Astrocyte of the spinal cord (primary cell): ENCODE measurements around the gene EIF3B.
"Not testable (repeated sequence)": the region's sequence is repeated elsewhere in the genome, so short reads cannot be mapped to it uniquely, and the experiment has no call there.

Experiments
- DNase-seq: peaks from one replicate; pipeline ENCODE4 v3.0.0; 2011; ENCODE audit warnings: low read depth, low spot score
- H3K4me3 ChIP-seq: 2 replicates; pipeline ENCODE4 v1.5.1; 2011; ENCODE audit warnings: low read depth, mild to moderate bottlenecking, low read length, moderate library complexity
- in situ Hi-C: cut with HindIII; loops from 2 replicates; pipeline ENCODE4 v1.10.0; 2017; ENCODE audit warnings: low sequenced_read_pairs
- TF ChIP-seq, protein P1 (sequence below): IDR thresholded peaks from 2 replicates; pipeline ENCODE4 v1.5.1; 2012; ENCODE audit warnings: low read depth, mild to moderate bottlenecking, low read length, inconsistent platforms

The EIF3B gene

DNA sequence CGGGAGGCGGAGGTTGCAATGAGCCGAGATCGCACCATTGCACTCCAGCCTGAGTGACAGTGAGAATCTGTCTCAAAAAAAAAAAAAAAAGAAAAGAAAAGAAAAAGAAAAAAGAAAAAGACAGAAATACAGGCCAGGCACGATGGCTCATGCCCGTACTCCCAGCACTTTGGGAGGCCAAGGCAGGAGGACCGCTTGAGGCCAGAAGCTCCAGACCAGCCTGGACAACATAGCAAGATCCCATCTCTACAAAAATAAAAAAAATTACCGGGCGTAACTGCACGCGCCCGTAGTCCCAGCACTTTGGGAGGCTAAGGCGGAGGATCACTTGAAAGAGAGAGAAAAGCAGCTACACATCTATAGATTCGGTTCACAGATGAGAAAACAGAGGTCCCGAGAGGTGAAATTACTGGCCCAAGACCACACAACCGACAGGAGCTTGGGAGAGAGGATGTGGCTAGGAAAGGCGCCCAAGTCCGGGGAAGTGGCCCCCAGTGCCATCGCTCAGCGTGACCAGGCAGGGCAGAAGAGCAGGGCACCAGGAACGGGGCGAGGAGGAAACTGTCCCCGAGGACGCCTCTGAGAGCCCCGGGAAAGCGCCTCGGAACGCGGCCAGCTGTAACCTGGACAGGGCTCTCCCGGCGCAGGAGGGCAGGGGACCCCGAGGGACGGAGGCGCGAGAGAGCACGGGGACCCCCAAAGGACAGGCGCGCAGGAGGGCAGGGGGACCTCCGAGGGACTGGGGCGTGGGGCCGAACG, 41.0 kb upstream of the EIF3B start:
- in situ Hi-C loops, result no loop called here
- TF ChIP-seq, protein P1, sequence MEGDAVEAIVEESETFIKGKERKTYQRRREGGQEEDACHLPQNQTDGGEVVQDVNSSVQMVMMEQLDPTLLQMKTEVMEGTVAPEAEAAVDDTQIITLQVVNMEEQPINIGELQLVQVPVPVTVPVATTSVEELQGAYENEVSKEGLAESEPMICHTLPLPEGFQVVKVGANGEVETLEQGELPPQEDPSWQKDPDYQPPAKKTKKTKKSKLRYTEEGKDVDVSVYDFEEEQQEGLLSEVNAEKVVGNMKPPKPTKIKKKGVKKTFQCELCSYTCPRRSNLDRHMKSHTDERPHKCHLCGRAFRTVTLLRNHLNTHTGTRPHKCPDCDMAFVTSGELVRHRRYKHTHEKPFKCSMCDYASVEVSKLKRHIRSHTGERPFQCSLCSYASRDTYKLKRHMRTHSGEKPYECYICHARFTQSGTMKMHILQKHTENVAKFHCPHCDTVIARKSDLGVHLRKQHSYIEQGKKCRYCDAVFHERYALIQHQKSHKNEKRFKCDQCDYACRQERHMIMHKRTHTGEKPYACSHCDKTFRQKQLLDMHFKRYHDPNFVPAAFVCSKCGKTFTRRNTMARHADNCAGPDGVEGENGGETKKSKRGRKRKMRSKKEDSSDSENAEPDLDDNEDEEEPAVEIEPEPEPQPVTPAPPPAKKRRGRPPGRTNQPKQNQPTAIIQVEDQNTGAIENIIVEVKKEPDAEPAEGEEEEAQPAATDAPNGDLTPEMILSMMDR, result no peak
- peak overlapping the region; percentile 81 for H3K4me3 ChIP-seq
- no peak for DNase-seq

DNA sequence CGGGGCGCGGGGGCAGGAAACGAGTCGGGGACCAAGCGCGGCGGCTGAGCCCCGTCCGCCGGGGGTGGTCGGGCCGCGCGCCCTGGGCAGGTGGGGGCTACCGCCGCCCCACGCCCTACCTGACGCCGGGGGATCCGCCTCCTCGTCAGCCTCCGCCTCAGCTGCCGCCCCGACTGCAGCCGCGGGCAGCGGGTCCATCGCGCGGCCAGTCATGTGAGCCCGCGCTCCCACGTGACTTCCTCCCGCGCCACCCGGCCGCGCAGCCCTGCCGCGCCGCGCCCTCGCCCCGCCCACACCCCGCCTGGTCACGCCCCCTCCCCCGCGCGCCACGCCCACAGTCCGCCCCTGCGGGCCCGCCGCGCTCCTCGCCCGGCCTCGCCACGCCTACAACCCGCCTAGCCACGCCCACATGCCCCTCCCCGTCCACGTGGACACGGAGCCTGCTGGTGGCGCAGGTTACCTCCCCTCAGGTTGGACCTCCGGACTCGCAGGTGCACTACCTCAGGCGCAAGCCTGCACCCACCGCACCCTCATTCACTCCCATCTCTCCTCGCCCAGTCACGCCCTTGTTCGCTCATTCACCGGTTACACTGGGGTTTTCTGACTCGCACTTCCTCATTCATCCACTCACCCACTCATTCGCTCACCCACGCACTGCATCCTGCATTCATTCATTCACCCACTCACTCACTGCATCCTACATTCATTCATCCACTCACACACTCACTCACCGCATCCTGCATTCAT, 40.2 kb upstream of the EIF3B start, which contains the start of gene SNX8:
SNX8 (minus strand) TSS at position 233 of the 747 bp plus-strand sequence; CDS start at position 213, 20 bp downstream.
- peak; percentile 75 for DNase-seq
- in situ Hi-C loops, result no loop called here

DNA sequence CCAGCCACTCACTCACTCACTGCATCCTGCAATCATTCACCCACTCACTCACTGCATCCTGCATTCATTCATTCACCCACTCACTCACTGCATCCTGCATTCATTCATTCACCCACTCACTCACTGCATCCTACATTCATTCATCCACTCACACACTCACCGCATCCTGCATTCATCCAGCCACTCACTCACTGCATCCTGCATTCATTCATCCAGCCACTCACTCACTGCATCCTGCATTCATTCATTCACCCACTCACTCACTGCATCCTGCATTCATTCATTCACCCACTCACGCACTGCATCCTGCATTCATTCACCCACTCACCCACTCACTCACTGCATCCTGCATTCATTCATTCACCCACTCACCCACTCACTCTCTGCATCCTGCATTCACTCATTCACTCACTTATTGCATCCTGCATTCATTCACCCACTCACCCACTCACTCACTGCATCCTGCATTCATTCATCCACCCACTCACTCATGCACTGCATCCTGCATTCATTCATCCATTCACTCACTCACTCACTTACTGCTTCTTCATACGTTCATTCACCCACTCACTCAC, 39.6 kb upstream of the EIF3B start:
- DNase-seq, in situ Hi-C loops: not testable (repeated sequence)
- H3K4me3 ChIP-seq, result peak overlapping the region; percentile 49

More for the DNA sequence above, 40.2 kb upstream of the EIF3B start, which contains the start of gene SNX8:
- H3K4me3 ChIP-seq, result peak within 1 kb of the TSS; percentile 81
- TF ChIP-seq, protein P1, result no peak

DNA sequence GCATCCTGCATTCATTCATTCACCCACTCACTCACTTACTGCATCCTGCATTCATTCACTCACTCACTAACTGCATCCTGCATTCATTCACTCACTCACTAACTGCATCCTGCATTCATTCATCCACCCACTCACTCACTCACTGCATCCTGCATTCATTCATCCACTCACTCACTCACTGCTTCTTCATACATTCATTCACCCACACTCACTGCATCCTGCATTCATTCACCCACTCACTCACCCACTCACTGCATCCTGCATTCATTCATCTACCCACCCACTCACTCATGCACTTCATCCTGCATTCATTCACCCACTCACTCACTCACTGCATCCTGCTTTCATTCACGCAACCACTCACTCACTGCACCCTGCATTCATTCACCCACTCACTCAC, 38.8 kb upstream of the EIF3B start:
- no peak overlapping the region for H3K4me3 ChIP-seq
- no peak for DNase-seq
- TF ChIP-seq, protein P1, result no peak
- in situ Hi-C loops, result no loop called here

DNA sequence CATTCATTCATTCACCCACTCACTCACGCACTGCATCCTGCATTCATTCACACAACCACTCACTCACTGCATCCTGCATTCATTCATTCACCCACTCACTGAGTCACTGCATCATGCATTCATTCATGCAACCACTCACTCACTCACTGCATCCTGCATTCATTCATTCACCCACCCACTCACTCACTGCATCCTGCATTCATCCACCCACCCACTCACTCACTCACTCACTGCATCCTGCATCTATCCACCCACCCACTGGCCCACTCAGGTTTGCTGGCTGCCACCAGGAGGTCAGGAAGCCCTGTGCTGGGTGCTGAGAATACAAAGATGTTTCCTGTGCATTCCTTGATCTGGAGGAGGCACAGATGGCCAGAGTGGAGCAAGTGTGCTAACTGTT, 38.0 kb upstream of the EIF3B start:
- DNase-seq, result no peak
- no peak overlapping the region for H3K4me3 ChIP-seq
- in situ Hi-C loops, result no loop called here
- TF ChIP-seq, protein P1, result no peak

DNA sequence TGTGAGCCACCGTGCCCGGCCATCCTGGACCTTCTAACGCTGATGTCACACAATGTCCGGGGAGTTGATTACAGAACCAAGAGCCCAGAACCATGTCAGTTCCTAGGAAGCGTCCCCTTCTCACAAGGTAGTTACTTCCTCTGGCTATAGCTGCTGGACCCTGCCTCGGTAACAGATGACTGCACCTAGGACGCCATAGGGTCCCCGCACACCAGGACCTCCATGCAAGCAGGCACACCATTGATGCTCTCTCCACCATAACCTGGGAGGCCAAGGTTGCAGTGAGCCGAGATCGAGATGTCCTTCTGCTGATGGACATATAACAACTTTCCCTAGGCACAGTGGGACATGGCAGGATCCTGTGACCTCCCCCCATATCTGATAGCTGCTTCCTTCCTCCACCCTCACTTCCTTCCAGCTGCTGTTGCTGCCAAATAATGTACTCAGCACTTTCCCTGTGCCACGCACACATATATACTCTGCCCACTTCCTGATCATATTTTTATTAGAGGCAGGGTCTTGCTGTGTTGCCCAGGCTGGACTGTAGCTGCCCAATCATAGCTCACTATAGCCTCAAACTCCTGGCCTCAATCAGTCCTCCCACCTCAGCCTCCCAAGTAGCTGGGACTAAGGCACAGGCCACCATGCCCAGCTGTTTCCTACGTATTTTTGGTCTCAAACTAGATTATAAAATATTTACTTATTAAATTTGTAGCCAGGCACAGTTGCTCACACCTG, 36.9 kb upstream of the EIF3B start:
- no peak for DNase-seq
- in situ Hi-C loops, result no loop called here
- TF ChIP-seq, protein P1, result no peak
- no peak overlapping the region for H3K4me3 ChIP-seq
